SK-N-SH (cell line): ENCODE data around the gene RBBP8NL. TPM values are rescaled to one million over a fixed set of nuclear protein-coding genes. Genes with fewer than 3 reads are reported as not detected.

Experiments
- CTCF ChIA-PET: fragments of 300-600, 350-600 bp; formaldehyde crosslinking; extraction: SDS; loops from one replicate; lab custom pipeline; 2021; lab: Yijun Ruan, JAX
- POLR2A ChIA-PET: fragments of 350-600 bp; sonication (Branson Sonifier 250); formaldehyde crosslinking; extraction: SDS; loops from one replicate; lab custom pipeline; 2020; ENCODE audit warnings: antibody characterized with exemption, inconsistent platforms; lab: Yijun Ruan, JAX
- DNase-seq: peaks from one replicate; pipeline ENCODE4 v3.0.0; 2012
- H2AFZ ChIP-seq: fragments of 200-600 bp; sonication (generic); 2 replicates; pipeline ENCODE4 v1.8.1; 2016; ENCODE audit warnings: antibody characterized with exemption, mild to moderate bottlenecking, low read depth
- H3F3A ChIP-seq: fragments of 200-600 bp; sonication (generic); replicated peaks from 2 replicates; pipeline ENCODE3; 2016; ENCODE audit warnings: antibody characterized with exemption, mild to moderate bottlenecking; ENCODE audit not compliant: insufficient read depth
- H3K27ac ChIP-seq, 2 experiments: fragments of 200-500 bp in 1 of 2; fragments of 200-600 bp in 1 of 2; sonication (Bioruptor generic) in 1 of 2; sonication (generic), shearing (Covaris generic) in 1 of 2; 2 replicates each; pipeline versions ENCODE4 v1.5.1 to v1.6.1; 2014 to 2016; ENCODE audit warnings: low read depth in 2 of 2, inconsistent platforms in 1 of 2, low read length in 1 of 2, mild to moderate bottlenecking in 1 of 2, mixed read lengths in 1 of 2
- H3K27me3 ChIP-seq: fragments of 200-600 bp; sonication (generic), shearing (Covaris generic); 2 replicates; pipeline ENCODE4 v1.6.1; 2016; ENCODE audit warnings: mixed run types; ENCODE audit not compliant: insufficient read depth
- H3K36me3 ChIP-seq, 2 experiments: fragments of 200-500 bp in 1 of 2; fragments of 200-600 bp in 1 of 2; sonication (Bioruptor generic) in 1 of 2; sonication (generic) in 1 of 2; replicated peaks in 1 of 2; 2 replicates each; pipeline versions ENCODE3 to v1.5.1; 2014 to 2016; ENCODE audit warnings: low read length in 1 of 2, mild to moderate bottlenecking in 1 of 2; ENCODE audit not compliant: insufficient read depth in 2 of 2, control insufficient read depth in 1 of 2
- H3K4me1 ChIP-seq, 2 experiments: fragments of 200-500 bp in 1 of 2; fragments of 200-600 bp in 1 of 2; sonication (Bioruptor generic) in 1 of 2; sonication (generic), shearing (Covaris generic) in 1 of 2; 2 replicates each; pipeline versions ENCODE4 v1.5.1 to v1.6.1; 2014 to 2016; ENCODE audit warnings: low read depth in 1 of 2, low read length in 1 of 2, mixed run types in 1 of 2; ENCODE audit not compliant: insufficient read depth in 2 of 2, control insufficient read depth in 1 of 2
- H3K4me2 ChIP-seq: fragments of 200-600 bp; sonication (generic), shearing (Covaris generic); 2 replicates; pipeline ENCODE4 v1.6.1; 2017; ENCODE audit warnings: mixed run types
- H3K4me3 ChIP-seq, 2 experiments: fragments of 200-500 bp in 1 of 2; fragments of 200-600 bp in 1 of 2; sonication (Bioruptor generic) in 1 of 2; sonication (generic), shearing (Covaris generic) in 1 of 2; 2 replicates each; pipeline versions ENCODE4 v1.5.1 to v1.8.1; 2014 to 2016; ENCODE audit warnings: low read depth in 2 of 2, inconsistent platforms in 1 of 2, low read length in 1 of 2, mild to moderate bottlenecking in 1 of 2, mixed read lengths in 1 of 2, moderate library complexity in 1 of 2
- H3K79me2 ChIP-seq: fragments of 200-600 bp; sonication (generic); 2 replicates; pipeline ENCODE4 v1.8.1; 2017; ENCODE audit warnings: mild to moderate bottlenecking; ENCODE audit not compliant: insufficient read depth
- H3K9ac ChIP-seq: fragments of 200-600 bp; sonication (generic); 2 replicates; pipeline ENCODE4 v1.6.1; 2017; ENCODE audit warnings: mixed run types
- H3K9me2 ChIP-seq: fragments of 200-600 bp; sonication (generic); 2 replicates; pipeline ENCODE4 v1.6.1; 2017; ENCODE audit warnings: mixed run types
- H3K9me3 ChIP-seq: fragments of 200-600 bp; sonication (generic); 2 replicates; pipeline ENCODE4 v1.6.1; 2017; ENCODE audit warnings: mixed run types, mild to moderate bottlenecking, moderate library complexity
- H4K20me1 ChIP-seq: fragments of 200-600 bp; sonication (generic); 2 replicates; pipeline ENCODE4 v1.6.1; 2017; ENCODE audit warnings: mild to moderate bottlenecking, mixed run types; ENCODE audit not compliant: insufficient read depth
- CTCF ChIP-seq: fragments of 200-600 bp; sonication (generic); IDR thresholded peaks from 2 replicates; pipeline ENCODE4 v1.6.1; 2017; ENCODE audit warnings: antibody characterized with exemption, mild to moderate bottlenecking, moderate library complexity
- FOXJ3 ChIP-seq: sonication (generic); formaldehyde crosslinking; IDR thresholded peaks from 2 replicates; pipeline ENCODE4 v1.5.1; 2020; ENCODE audit warnings: mild to moderate bottlenecking, missing genetic modification reagents
- FOXM1 ChIP-seq: IDR thresholded peaks from 2 replicates; pipeline ENCODE4 v1.4.0; 2012; ENCODE audit warnings: low read depth, mild to moderate bottlenecking
- IRF3 ChIP-seq: fragments of 150-350 bp; IDR thresholded peaks from 2 replicates; pipeline ENCODE4 v1.6.1; 2016; ENCODE audit warnings: mild to moderate bottlenecking, low read depth, low read length
- MEF2A ChIP-seq: IDR thresholded peaks from 2 replicates; pipeline ENCODE4 v1.4.0; 2012; ENCODE audit warnings: low read depth, borderline replicate concordance
- MXI1 ChIP-seq: IDR thresholded peaks from 2 replicates; pipeline ENCODE4 v1.6.1; 2012; ENCODE audit warnings: mild to moderate bottlenecking, low read depth, low read length, improper control_type of control experiment
- PBX3 ChIP-seq: IDR thresholded peaks from 2 replicates; pipeline ENCODE4; 2012
- POLR2AphosphoS5 ChIP-seq: IDR thresholded peaks from 2 replicates; pipeline ENCODE4 v1.6.1; 2012; ENCODE audit warnings: low read depth, low read length
- RFX5 ChIP-seq: IDR thresholded peaks from 2 replicates; pipeline ENCODE4 v1.6.1; 2012; ENCODE audit warnings: mild to moderate bottlenecking, improper control_type of control experiment, low read length
- SIN3A ChIP-seq: IDR thresholded peaks from 2 replicates; pipeline ENCODE4 v1.6.1; 2012; ENCODE audit warnings: low read depth, mild to moderate bottlenecking, low read length, moderate library complexity, borderline replicate concordance
- SMC3 ChIP-seq: IDR thresholded peaks from 2 replicates; pipeline ENCODE4 v1.6.1; 2012; ENCODE audit warnings: low read depth, low read length, improper control_type of control experiment
- TEAD4 ChIP-seq: IDR thresholded peaks from 2 replicates; pipeline ENCODE4 v1.4.0; 2012; ENCODE audit warnings: mild to moderate bottlenecking, borderline replicate concordance; ENCODE audit not compliant: insufficient read depth
- USF2 ChIP-seq: fragments of 150-350 bp; IDR thresholded peaks from 2 replicates; pipeline ENCODE4 v1.6.1; 2017; ENCODE audit warnings: antibody characterized with exemption, low read length, low read depth, borderline replicate concordance
- YY1 ChIP-seq: IDR thresholded peaks from 2 replicates; pipeline ENCODE4 v1.4.0; 2012; ENCODE audit warnings: low read depth, mild to moderate bottlenecking
- WGBS: methylation state at CpG from one replicate; pipeline ENCODE4 v1.1.6; 2017; ENCODE audit warnings: low lambda C conversion rate; 5-methylcytosine and 5-hydroxymethylcytosine counted together
- polyA plus RNA-seq, 3 experiments: library from polyadenylated mRNA; depleted of rRNA; stranded (reverse); fragments of >200 nt; gene quantifications; 2 replicates each; pipeline ENCODE4 v1.2.3, GENCODE V29; 2012

The RBBP8NL gene
- polyA plus RNA-seq, 1 of the 3 experiments (the other 2 are of a cell fraction): not detected

- H3F3A ChIP-seq: no peaks in the 10 kb centered on the region
- ChIA-PET POLR2A (no interaction called here), CTCF (interaction anchor here (1.3 to 1.7 kb wide), 2 partner anchors 32 to 55 kb away, joined by 4 to 7 read pairs; no protein-coding TSS in a partner anchor)
- no peak overlapping the region for H3K9ac ChIP-seq
- TF ChIP-seq MEF2A (no peak), TEAD4 (no peak), SIN3A (no peak), MXI1 (no peak), SMC3 (no peak), USF2 (no peak), YY1 (no peak)
- H3K4me1 ChIP-seq: no peaks in the 10 kb centered on the region; a peak in 1 of 4 replicates
- H4K20me1 ChIP-seq: no peaks in the 10 kb centered on the region
- no peaks in the 10 kb centered on the region for H3K36me3 ChIP-seq
- no peak for DNase-seq
- H3K27ac ChIP-seq: no peak overlapping the region
- 53% methylated on average over 8 of the region's 16 CpGs for WGBS
- H3K27me3 ChIP-seq: no peaks in the 10 kb centered on the region; the same call in 1 of the 2 replicates
- no peak overlapping the region for H2AFZ ChIP-seq
- no peaks in the 10 kb centered on the region for H3K9me3 ChIP-seq
- no peaks in the 10 kb centered on the region for H3K9me2 ChIP-seq
- no peaks in the 10 kb centered on the region for H3K79me2 ChIP-seq
- no peak overlapping the region for H3K4me3 ChIP-seq
- no peak overlapping the region for H3K4me2 ChIP-seq
Observed at GRCh38 chr20:62441987-62442539, 14.7 kb upstream of the RBBP8NL start.

GRCh38 chr20:62439218-62439617 lies 11.9 kb upstream of the RBBP8NL start:
- POLR2A ChIA-PET: no interaction called here
- TF ChIP-seq PBX3: no peak
- TF ChIP-seq, all 33 proteins: peak for 0
- Histone ChIP-seq H2AFZ (no peak overlapping the region), H3K36me3 (no peaks in the 10 kb centered on the region), H3K9ac (no peak overlapping the region), H3K9me3 (no peaks in the 10 kb centered on the region), H3K27me3 (no peaks in the 10 kb centered on the region; the same call in 1 of the 2 replicates), H3K27ac (no peak overlapping the region), H3K79me2 (no peaks in the 10 kb centered on the region), H3F3A (no peaks in the 10 kb centered on the region), H3K9me2 (no peaks in the 10 kb centered on the region), H3K4me1 (no peaks in the 10 kb centered on the region; a peak in 1 of 4 replicates), H4K20me1 (no peaks in the 10 kb centered on the region), H3K4me2 (no peak overlapping the region), H3K4me3 (no peak overlapping the region)
- no peak for DNase-seq
- 60% methylated on average over 1 of the region's 5 CpGs for WGBS
- CTCF ChIA-PET: interaction anchor here (0.7 to 1.8 kb wide), 2 partner anchors 11 to 29 kb away, joined by 3 to 5 read pairs; no protein-coding TSS in a partner anchor

GRCh38 chr20:62437927-62438326 lies 10.6 kb upstream of the RBBP8NL start:
- TF ChIP-seq FOXJ3 (CRISPR knock-in tag) (no peak), RFX5 (no peak), IRF3 (no peak), USF2 (no peak), POLR2AphosphoS5 (no peak), FOXM1 (no peak), CTCF (no peak)
- POLR2A ChIA-PET: no interaction called here
- Histone ChIP-seq H3F3A (no peaks in the 10 kb centered on the region), H3K9ac (no peak overlapping the region), H3K4me1 (no peaks in the 10 kb centered on the region; a peak in 1 of 4 replicates), H3K4me2 (no peak overlapping the region), H3K4me3 (no peak overlapping the region), H3K27ac (no peak overlapping the region), H3K27me3 (no peaks in the 10 kb centered on the region; the same call in 1 of the 2 replicates), H3K36me3 (no peaks in the 10 kb centered on the region), H2AFZ (no peak overlapping the region), H3K9me2 (no peaks in the 10 kb centered on the region), H4K20me1 (no peaks in the 10 kb centered on the region), H3K9me3 (no peaks in the 10 kb centered on the region), H3K79me2 (no peaks in the 10 kb centered on the region)
- no peak for DNase-seq
- 73% methylated on average over 7 of the region's 24 CpGs for WGBS
- CTCF ChIA-PET: interaction anchor here (1.4 to 1.8 kb wide), 2 partner anchors 11 to 28 kb away, joined by 4 to 5 read pairs; no protein-coding TSS in a partner anchor
